B cell (primary cell): ENCODE data around the gene DCUN1D2. TPM values are rescaled to one million over a fixed set of nuclear protein-coding genes. Genes with fewer than 3 reads are reported as not detected.

Experiments
- ATAC-seq: fragments of 200-7000 bp; cut with Tn5 transposase; one replicate; pipeline ENCODE4 v1.10.0; 2021; ENCODE audit warnings: low read depth, mild to moderate bottlenecking, moderate number of reproducible peaks, moderate library complexity
- CTCF ChIA-PET: fragments of 350-600 bp; sonication (Branson Sonifier 250); formaldehyde crosslinking; loops from one replicate; lab custom pipeline; 2021; ENCODE audit warnings: antibody characterized with exemption, inconsistent platforms; lab: Charles Lee
- POLR2A ChIA-PET: fragments of 350-600 bp; sonication (Branson Sonifier 250); formaldehyde crosslinking; loops from one replicate; lab custom pipeline; 2021; ENCODE audit warnings: antibody characterized with exemption; lab: Charles Lee
- DNase-seq: peaks from one replicate; pipeline ENCODE4 v3.0.0; 2013
- H2AFZ ChIP-seq: 2 replicates; pipeline ENCODE4 v1.6.1; 2012; ENCODE audit warnings: mild to moderate bottlenecking, low read depth, low read length; ENCODE audit not compliant: insufficient read depth, poor library complexity, severe bottlenecking
- H3K27ac ChIP-seq, 2 donors: 1 replicate in 1 of 2; 2 replicates in 1 of 2; pipeline ENCODE4 v1.5.1; 2012 to 2013; ENCODE audit warnings: low read length in 2 of 2, mild to moderate bottlenecking in 2 of 2, moderate library complexity in 1 of 2
- H3K27me3 ChIP-seq, 4 experiments: fragments of 200-600 bp in 1 of 4; sonication (generic) in 1 of 4; replicated peaks in 1 of 4; 1 replicate in 2 of 4; 2 replicates in 2 of 4; pipeline versions ENCODE4 v1.6.1 to v1.7.0; 2013 to 2016; ENCODE audit warnings: low read length in 3 of 4, mild to moderate bottlenecking in 2 of 4, mixed read lengths in 1 of 4, moderate library complexity in 1 of 4; ENCODE audit not compliant: insufficient read depth in 4 of 4, control insufficient read depth in 3 of 4; ENCODE audit errors: control extremely low read depth in 1 of 4
- H3K36me3 ChIP-seq, 2 experiments: replicated peaks in 1 of 2; 1 replicate in 1 of 2; 2 replicates in 1 of 2; pipeline versions ENCODE4 v1.6.1 to v1.7.1; 2013; ENCODE audit warnings: low read length in 1 of 2; ENCODE audit not compliant: insufficient read depth in 2 of 2, control insufficient read depth in 1 of 2; ENCODE audit errors: control extremely low read depth in 1 of 2, extremely low read depth in 1 of 2
- H3K4me1 ChIP-seq, 2 donors: fragments of 200-600 bp in 1 of 2; sonication (generic) in 1 of 2; 1 replicate in 1 of 2; 2 replicates in 1 of 2; pipeline versions ENCODE4 v1.5.1 to v1.6.1; 2013 to 2017; ENCODE audit warnings: low read length in 2 of 2; ENCODE audit not compliant: control insufficient read depth in 2 of 2, insufficient read depth in 2 of 2
- H3K4me2 ChIP-seq: replicated peaks from 2 replicates; pipeline ENCODE3; 2012; ENCODE audit warnings: mild to moderate bottlenecking, low read depth, low read length; ENCODE audit not compliant: poor library complexity, severe bottlenecking
- H3K4me3 ChIP-seq, 5 experiments: fragments of 200-600 bp in 1 of 5; sonication (generic) in 1 of 5; 1 replicate in 3 of 5; 2 replicates in 2 of 5; pipeline versions ENCODE4 v1.5.1 to v1.7.0; 2011 to 2016; ENCODE audit warnings: low read length in 4 of 5, mild to moderate bottlenecking in 4 of 5, low read depth in 2 of 5, control low read depth in 1 of 5, moderate library complexity in 1 of 5; ENCODE audit not compliant: insufficient read depth in 1 of 5; ENCODE audit errors: control extremely low read depth in 1 of 5, extremely low read depth in 1 of 5
- H3K79me2 ChIP-seq: fragments of 200-600 bp; sonication (generic); one replicate; pipeline ENCODE4 v1.6.0; 2016; ENCODE audit warnings: low read length; ENCODE audit not compliant: control insufficient read depth, insufficient read depth
- H3K9ac ChIP-seq: fragments of 200-600 bp; sonication (generic); 2 replicates; pipeline ENCODE4 v1.6.1; 2017; ENCODE audit warnings: mild to moderate bottlenecking, low read length, moderate library complexity
- H3K9me3 ChIP-seq, 3 donors: one replicate each; pipeline versions ENCODE4 v1.6.1 to v1.7.1; 2013; ENCODE audit warnings: low read length in 2 of 3; ENCODE audit not compliant: control insufficient read depth in 2 of 3, insufficient read depth in 1 of 3; ENCODE audit errors: control extremely low read depth in 1 of 3
- H4K20me1 ChIP-seq: 2 replicates; pipeline ENCODE4 v1.6.0; 2012; ENCODE audit warnings: mild to moderate bottlenecking, low read length; ENCODE audit not compliant: insufficient read depth, control insufficient read depth, poor library complexity, severe bottlenecking
- H3K27ac Mint-ChIP-seq: one replicate; pipeline ENCODE4 v1.8.0; 2021; ENCODE audit warnings: mixed read lengths
- H3K27me3 Mint-ChIP-seq: one replicate; pipeline ENCODE4 v1.8.0; 2021; ENCODE audit warnings: mixed read lengths
- H3K4me1 Mint-ChIP-seq: one replicate; pipeline ENCODE4 v1.8.0; 2021; ENCODE audit warnings: mixed read lengths
- H3K4me3 Mint-ChIP-seq: one replicate; pipeline ENCODE4 v1.8.0; 2021; ENCODE audit warnings: mixed read lengths
- H3K9me3 Mint-ChIP-seq: one replicate; pipeline ENCODE4 v1.8.0; 2022; ENCODE audit warnings: mixed read lengths; ENCODE audit not compliant: insufficient read depth
- CTCF ChIP-seq: fragments of 200-600 bp; IDR thresholded peaks from one replicate; pipeline ENCODE4 v1.8.0; 2022; ENCODE audit warnings: antibody characterized with exemption, mild to moderate bottlenecking
- EZH2 ChIP-seq: IDR thresholded peaks from 2 replicates; pipeline ENCODE4 v1.6.1; 2012; ENCODE audit warnings: borderline replicate concordance, low read depth, mild to moderate bottlenecking, moderate library complexity, low read length; ENCODE audit not compliant: insufficient read depth, poor library complexity, severe bottlenecking
- WGBS: methylation state at CpG from one replicate; pipeline ENCODE4 v1.1.5; 2013; ENCODE audit warnings: missing lambda C conversion rate; ENCODE audit not compliant: insufficient coverage; 5-methylcytosine and 5-hydroxymethylcytosine counted together
- intact Hi-C: fragments of 100-400 bp; cut with micrococcal nuclease; formaldehyde crosslinking; loops from one replicate; pipeline ENCODE4 v1.10.0; 2022
- polyA plus RNA-seq: library from polyadenylated mRNA; depleted of rRNA; stranded (reverse); fragments of >200 nt; gene quantifications from 2 replicates; pipeline ENCODE4 v1.2.3, GENCODE V29; 2012
- total RNA-seq, 2 donors: library from RNA; stranded (reverse); fragments of 120-200 nt in 1 of 2; gene quantifications; 1 replicate in 1 of 2; 2 replicates in 1 of 2; pipeline versions ENCODE4 v1.2.3 to v1.2.4, GENCODE V29; 2013 to 2022

Gene DCUN1D2
- total and polyA plus RNA-seq, 2 donors (not counting 1 experiment from before 2014, with no cell fraction given): 15.3 to 41.3 TPM

DNA sequence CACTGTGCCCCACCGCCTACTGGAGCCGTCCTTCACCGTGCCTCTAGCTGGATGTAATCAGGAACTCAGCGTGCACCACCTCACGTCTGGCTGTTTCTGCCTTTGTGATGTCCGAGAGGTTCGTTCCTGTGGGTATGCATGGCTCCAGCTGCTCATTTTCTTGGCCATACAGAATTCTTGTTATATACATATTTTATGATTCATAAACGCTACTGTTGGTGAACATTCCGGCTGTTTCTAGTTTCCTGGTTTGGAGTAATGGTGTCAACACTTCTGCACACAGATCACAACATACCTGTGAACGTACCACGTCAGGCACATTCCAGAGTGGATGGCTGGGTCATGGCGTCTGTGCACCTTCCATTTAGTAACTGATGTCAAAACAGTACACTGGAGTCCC is 14.6 kb downstream of the DCUN1D2 start:
- Histone ChIP-seq H3K4me3 (no peak overlapping the region), H3K36me3 (peaks cover 6 to 46% of the 10 kb centered on the region in 2 experiments), H3K4me1 (no peaks in the 10 kb centered on the region), H3K9ac (no peak overlapping the region), H2AFZ (no peak overlapping the region), H3K9me3 (no peaks in the 10 kb centered on the region), H3K27me3 (no peaks in the 10 kb centered on the region), H3K27ac (no peak overlapping the region), H3K4me2 (no peak overlapping the region), H3K79me2 (no peaks in the 10 kb centered on the region), H4K20me1 (no peaks in the 10 kb centered on the region)
- no peak for DNase-seq
- ChIA-PET CTCF (no interaction called here), POLR2A (no interaction called here)
- no peak for ATAC-seq
- TF ChIP-seq CTCF (no peak), EZH2 (no peak)
- intact Hi-C loops: no loop called here
- H3K4me1 Mint-ChIP-seq: no peaks in the 10 kb centered on the region
- H3K27me3 Mint-ChIP-seq: no peaks in the 10 kb centered on the region
- no peak overlapping the region for H3K4me3 Mint-ChIP-seq
- H3K9me3 Mint-ChIP-seq: no peaks in the 10 kb centered on the region
- H3K27ac Mint-ChIP-seq: no peak overlapping the region
- 100% methylated on average over 6 of the region's 12 CpGs for WGBS

GRCh38 chr13:113475280-113475679 is 15.2 kb downstream of the DCUN1D2 start:
- POLR2A ChIA-PET: no interaction called here
- Histone ChIP-seq H3K27ac (no peak overlapping the region), H3K36me3 (peaks cover 6 to 43% of the 10 kb centered on the region in 2 experiments), H2AFZ (no peak overlapping the region), H3K9ac (no peak overlapping the region), H3K4me1 (no peaks in the 10 kb centered on the region), H3K4me3 (no peak overlapping the region), H4K20me1 (no peaks in the 10 kb centered on the region), H3K4me2 (no peak overlapping the region), H3K9me3 (no peaks in the 10 kb centered on the region), H3K79me2 (no peaks in the 10 kb centered on the region), H3K27me3 (no peaks in the 10 kb centered on the region)
- Mint-ChIP-seq H3K4me1 (no peaks in the 10 kb centered on the region), H3K4me3 (no peak overlapping the region), H3K27me3 (no peaks in the 10 kb centered on the region), H3K27ac (no peak overlapping the region), H3K9me3 (no peaks in the 10 kb centered on the region)
- no peak for TF ChIP-seq CTCF
- TF ChIP-seq EZH2: no peak
- ATAC-seq (no peak), DNase-seq (no peak)
- 95% methylated on average over 9 of the region's 11 CpGs for WGBS
- CTCF ChIA-PET: no interaction called here
- intact Hi-C loops: no loop called here
